Ovary (tissue), 9 donors: Measurements from ENCODE around the gene PLEKHH1. TPM values are rescaled to one million over a fixed set of nuclear protein-coding genes. Genes with fewer than 3 reads are reported as not detected.

Experiments
- DNase-seq, 5 donors: peaks; one replicate each; pipeline ENCODE4 v3.0.0-alpha.2; 2019 to 2020
- H3K27ac ChIP-seq, 2 donors: fragments of 200-600 bp; one replicate each; pipeline versions ENCODE4 v1.5.1 to v1.8.0; 2019 to 2022
- H3K27me3 ChIP-seq: fragments of 200-600 bp; one replicate; pipeline ENCODE4 v1.8.0; 2022
- H3K36me3 ChIP-seq: fragments of 200-600 bp; sonication (generic); one replicate; pipeline ENCODE4 v1.5.1; 2019
- H3K4me1 ChIP-seq: one replicate; pipeline ENCODE4 v1.8.1; 2013; ENCODE audit warnings: mild to moderate bottlenecking, moderate library complexity; ENCODE audit not compliant: insufficient read depth
- H3K4me3 ChIP-seq: fragments of 200-600 bp; sonication (generic); one replicate; pipeline ENCODE4 v1.5.1; 2017
- H3K9me3 ChIP-seq, 2 donors: fragments of 200-600 bp in 1 of 2; sonication (generic) in 1 of 2; one replicate each; pipeline versions ENCODE4 v1.5.1 to v1.8.1; 2013 to 2019; ENCODE audit warnings: mild to moderate bottlenecking in 1 of 2, moderate library complexity in 1 of 2
- CTCF ChIP-seq, 3 donors: fragments of 450-650 bp in 2 of 3; fragments of 200-600 bp in 1 of 3; IDR thresholded peaks; one replicate each; pipeline versions ENCODE4 v1.5.1 to v1.8.0; 2016 to 2022; ENCODE audit warnings: antibody characterized with exemption in 3 of 3, mild to moderate bottlenecking in 1 of 3
- EP300 ChIP-seq: sonication (generic); formaldehyde crosslinking; IDR thresholded peaks from one replicate; pipeline ENCODE4 v1.6.1; 2017; ENCODE audit warnings: antibody characterized with exemption
- POLR2A ChIP-seq: fragments of 450-650 bp; IDR thresholded peaks from one replicate; pipeline ENCODE4 v1.6.1; 2017; ENCODE audit warnings: antibody characterized with exemption, mild to moderate bottlenecking, moderate library complexity
- WGBS, 3 donors: extraction: QIAGEN DNeasy Blood & Tissue Kit in 1 of 3; methylation state at CpG; one replicate each; pipeline versions ENCODE4 v1.1.5 to v1.1.7; 2013 to 2017; 5-methylcytosine and 5-hydroxymethylcytosine counted together
- intact Hi-C, 4 donors: fragments of 100-400 bp; cut with DNase I; formaldehyde crosslinking; loops; one replicate each; pipeline versions ENCODE4 v1.11.0 to v1.15.1; 2022 to 2023
- polyA plus RNA-seq, 2 donors: library from polyadenylated mRNA; stranded (reverse); fragments of 200-250 nt in 1 of 2; fragments of 350-450 nt in 1 of 2; fragmentation: Illumina TruSeq in 1 of 2; extraction: RNeasy Lipid Tissue Mini Kit (QIAGEN cat#74804) in 1 of 2; gene quantifications; one replicate each; pipeline ENCODE4 v1.2.3, GENCODE V29; 2013 to 2014
- total RNA-seq, 7 donors: library from RNA; depleted of rRNA in 2 of 7; stranded (reverse); fragments of >200 nt in 2 of 7; fragmentation: NEBNext Ultra II Directional in 3 of 7; extraction: Animal tissue kit (Norgen Biotek cat#: 25700) in 3 of 7; gene quantifications; one replicate each; pipeline versions ENCODE4 v1.1.0 to v1.2.4, GENCODE V29; 2016 to 2023
- donor health status: DM: no; HTN: no; CAD: no; lungs with moderate emphysema.
- donor health status: DM: no; HTN: no; CAD: no.
- donor health status: Bipolar disorder and iron deficiency.
- donor health status: DM: yes; HTN: yes; CAD: no.
- donor health status: DM: no; HTN: no; CAD: no.
- donor health status: DM: yes; HTN: yes; CAD: no.

PLEKHH1 gene
- total and polyA plus RNA-seq, 9 donors, result 0.78 to 15.7 (median 3.9) TPM

- Histone ChIP-seq H3K36me3 (no peaks in the 10 kb centered on the region), H3K9me3 (no peaks in the 10 kb centered on the region), H3K4me3 (no peak overlapping the region), H3K27me3 (no peaks in the 10 kb centered on the region), H3K27ac (no peak overlapping the region), H3K4me1 (no peaks in the 10 kb centered on the region)
- intact Hi-C loops, result no loop called here
- TF ChIP-seq EP300 (no peak), POLR2A (no peak), CTCF (IDR thresholded peaks at IDR 0.05) (no peak)
- WGBS, 3 donors, result 79 to 83% (median 81%) methylated on average over 4 of the region's 4 CpGs
- no peak for DNase-seq
These were observed 3.0 kb downstream of the PLEKHH1 start for GRCh38 chr14:67536087-67536486.

GRCh38 chr14:67537736-67538135 is 4.6 kb downstream of the PLEKHH1 start:
- 80 to 89% (median 83%) methylated on average over 3 of the region's 3 CpGs for WGBS, 3 donors
- H3K4me1 ChIP-seq, result no peaks in the 10 kb centered on the region

GRCh38 chr14:67538501-67538900 is 5.4 kb downstream of the PLEKHH1 start:
- no peak for DNase-seq
- H3K27me3 ChIP-seq, result no peaks in the 10 kb centered on the region
- no peak overlapping the region for H3K4me3 ChIP-seq
- WGBS, 3 donors, result 60 to 73% (median 71%) methylated on average over 2 of the region's 2 CpGs
- H3K9me3 ChIP-seq, result no peaks in the 10 kb centered on the region
- H3K4me1 ChIP-seq, result no peaks in the 10 kb centered on the region
- H3K36me3 ChIP-seq, result no peaks in the 10 kb centered on the region
- intact Hi-C loops, result no loop called here
- H3K27ac ChIP-seq, result no peak overlapping the region
- no peak for TF ChIP-seq CTCF (IDR thresholded peaks at IDR 0.05)
- TF ChIP-seq EP300, result no peak
- TF ChIP-seq POLR2A, result no peak

More at GRCh38 chr14:67537736-67538135, 4.6 kb downstream of the PLEKHH1 start:
- Histone ChIP-seq H3K9me3 (no peaks in the 10 kb centered on the region), H3K27ac (no peak overlapping the region), H3K4me3 (no peak overlapping the region), H3K27me3 (no peaks in the 10 kb centered on the region), H3K36me3 (no peaks in the 10 kb centered on the region)
- intact Hi-C loops, result no loop called here
- no peak for DNase-seq
- no peak for TF ChIP-seq CTCF (IDR thresholded peaks at IDR 0.05)
- no peak for TF ChIP-seq EP300
- no peak for TF ChIP-seq POLR2A

- 43 to 58% (median 53%) methylated on average over 5 of the region's 5 CpGs for WGBS, 3 donors
These were observed 6.0 kb downstream of the PLEKHH1 start for GRCh38 chr14:67539116-67539515.

More at GRCh38 chr14:67539116-67539515, 6.0 kb downstream of the PLEKHH1 start:
- H3K27ac ChIP-seq, result no peak overlapping the region
- no peak overlapping the region for H3K4me3 ChIP-seq
- DNase-seq, result no peak
- H3K4me1 ChIP-seq, result no peaks in the 10 kb centered on the region
- no peaks in the 10 kb centered on the region for H3K27me3 ChIP-seq
- TF ChIP-seq EP300 (no peak), CTCF (IDR thresholded peaks at IDR 0.05) (no peak), POLR2A (no peak)
- intact Hi-C loops, result no loop called here
- no peaks in the 10 kb centered on the region for H3K9me3 ChIP-seq
- H3K36me3 ChIP-seq, result no peaks in the 10 kb centered on the region
